ENCODE data around the gene CDH6.

- TF ChIP-seq CTCF (IDR thresholded peaks at IDR 0.05) (no peak), EZH2 (IDR thresholded peaks at IDR 0.05; ENCODE audit: borderline replicate concordance, insufficient read depth, low read depth, low read length, poor library complexity, severe bottlenecking) (no peak)
Measured at GRCh38 chr5:31209334-31209733, 15.8 kb downstream of the CDH6 start.

Measured in B cell (primary cell).